Tibial nerve (tissue), 4 donors: ENCODE results near the gene PDE3A.
"Not testable (repeated sequence)": the region's sequence is repeated elsewhere in the genome, so short reads cannot be mapped to it uniquely, and the experiment has no call there.

Source experiments
- EP300 ChIP-seq, 2 donors: sonication (generic); formaldehyde crosslinking; IDR thresholded peaks; one replicate each; pipeline ENCODE4 v1.6.1; 2017; ENCODE audit warnings: antibody characterized with exemption in 2 of 2, mild to moderate bottlenecking in 1 of 2
- TF ChIP-seq, protein P1 (sequence below), 5 experiments: fragments of 200-600 bp in 3 of 5; fragments of 450-650 bp in 2 of 5; sonication (generic) in 3 of 5; IDR thresholded peaks; one replicate each; pipeline ENCODE4 v1.5.1; 2016 to 2019; ENCODE audit warnings: antibody characterized with exemption in 5 of 5, mild to moderate bottlenecking in 3 of 5, moderate library complexity in 2 of 5

DNA sequence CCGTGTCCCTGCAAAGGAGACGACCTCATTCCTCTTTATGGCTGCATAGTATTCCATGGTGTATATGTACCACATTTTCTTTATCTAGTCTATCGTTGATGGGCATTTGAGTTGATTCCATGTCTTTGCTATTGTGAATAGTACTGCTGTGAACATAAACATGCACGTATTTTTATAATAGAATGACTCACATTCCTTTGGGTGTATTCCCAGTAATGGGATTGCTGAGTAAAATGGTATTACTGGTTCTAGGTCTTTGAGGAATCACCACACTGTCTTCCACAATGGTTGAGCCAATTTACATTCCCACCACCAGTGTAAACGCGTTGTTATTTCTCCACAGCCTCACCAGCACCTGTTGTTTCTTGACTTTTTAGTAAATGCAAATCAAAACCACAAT lies 16.5 kb downstream of the PDE3A start:
- TF ChIP-seq, protein P1, sequence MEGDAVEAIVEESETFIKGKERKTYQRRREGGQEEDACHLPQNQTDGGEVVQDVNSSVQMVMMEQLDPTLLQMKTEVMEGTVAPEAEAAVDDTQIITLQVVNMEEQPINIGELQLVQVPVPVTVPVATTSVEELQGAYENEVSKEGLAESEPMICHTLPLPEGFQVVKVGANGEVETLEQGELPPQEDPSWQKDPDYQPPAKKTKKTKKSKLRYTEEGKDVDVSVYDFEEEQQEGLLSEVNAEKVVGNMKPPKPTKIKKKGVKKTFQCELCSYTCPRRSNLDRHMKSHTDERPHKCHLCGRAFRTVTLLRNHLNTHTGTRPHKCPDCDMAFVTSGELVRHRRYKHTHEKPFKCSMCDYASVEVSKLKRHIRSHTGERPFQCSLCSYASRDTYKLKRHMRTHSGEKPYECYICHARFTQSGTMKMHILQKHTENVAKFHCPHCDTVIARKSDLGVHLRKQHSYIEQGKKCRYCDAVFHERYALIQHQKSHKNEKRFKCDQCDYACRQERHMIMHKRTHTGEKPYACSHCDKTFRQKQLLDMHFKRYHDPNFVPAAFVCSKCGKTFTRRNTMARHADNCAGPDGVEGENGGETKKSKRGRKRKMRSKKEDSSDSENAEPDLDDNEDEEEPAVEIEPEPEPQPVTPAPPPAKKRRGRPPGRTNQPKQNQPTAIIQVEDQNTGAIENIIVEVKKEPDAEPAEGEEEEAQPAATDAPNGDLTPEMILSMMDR (IDR thresholded peaks at IDR 0.05), result not testable (repeated sequence)
- TF ChIP-seq EP300 (IDR thresholded peaks at IDR 0.05), result not testable (repeated sequence)
